ENCODE results near the gene CDR2L.
"Not testable (repeated sequence)": the region's sequence is repeated elsewhere in the genome, so short reads cannot be mapped to it uniquely, and the experiment has no call there.

CDR2L gene

DNA sequence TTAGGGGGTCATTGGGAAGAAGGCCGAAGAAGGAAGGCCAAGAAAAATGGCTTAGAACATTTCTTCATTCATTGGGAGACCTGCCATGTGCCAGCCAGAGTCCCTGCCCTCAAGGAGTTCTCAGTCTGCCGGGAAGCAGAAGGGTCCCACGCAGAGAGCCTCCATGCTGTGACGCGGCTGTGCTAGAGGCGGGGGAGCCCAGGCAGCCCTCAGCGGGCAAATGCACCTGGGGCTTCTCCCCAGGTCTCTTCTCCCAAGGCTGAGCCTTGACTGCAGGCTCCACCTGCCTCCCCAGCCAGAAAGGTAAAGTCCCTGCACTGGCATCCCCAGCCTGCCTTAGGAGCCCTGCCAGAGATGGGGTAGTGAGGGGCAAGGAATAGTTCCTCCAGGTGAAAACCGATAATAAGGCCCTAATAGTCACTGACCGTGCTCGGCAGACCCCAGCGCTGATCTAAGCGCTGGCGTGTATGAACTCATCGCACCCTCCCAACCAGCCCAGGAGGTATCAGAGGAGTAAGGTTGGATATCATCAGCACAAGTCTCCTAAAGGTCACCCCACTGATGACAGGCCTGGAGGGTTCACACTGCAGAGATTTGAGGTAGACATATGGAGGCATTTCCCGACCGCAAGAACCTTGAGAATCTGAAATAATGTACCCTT, 6.0 kb upstream of the CDR2L start:
- DNase-seq (ENCODE audit: insufficient read length, low spot score) (no peak), FAIRE-seq (no peak)
- TF ChIP-seq POLR2A (IDR thresholded peaks at IDR 0.05; ENCODE audit: low read depth, low read length): no peak

DNA sequence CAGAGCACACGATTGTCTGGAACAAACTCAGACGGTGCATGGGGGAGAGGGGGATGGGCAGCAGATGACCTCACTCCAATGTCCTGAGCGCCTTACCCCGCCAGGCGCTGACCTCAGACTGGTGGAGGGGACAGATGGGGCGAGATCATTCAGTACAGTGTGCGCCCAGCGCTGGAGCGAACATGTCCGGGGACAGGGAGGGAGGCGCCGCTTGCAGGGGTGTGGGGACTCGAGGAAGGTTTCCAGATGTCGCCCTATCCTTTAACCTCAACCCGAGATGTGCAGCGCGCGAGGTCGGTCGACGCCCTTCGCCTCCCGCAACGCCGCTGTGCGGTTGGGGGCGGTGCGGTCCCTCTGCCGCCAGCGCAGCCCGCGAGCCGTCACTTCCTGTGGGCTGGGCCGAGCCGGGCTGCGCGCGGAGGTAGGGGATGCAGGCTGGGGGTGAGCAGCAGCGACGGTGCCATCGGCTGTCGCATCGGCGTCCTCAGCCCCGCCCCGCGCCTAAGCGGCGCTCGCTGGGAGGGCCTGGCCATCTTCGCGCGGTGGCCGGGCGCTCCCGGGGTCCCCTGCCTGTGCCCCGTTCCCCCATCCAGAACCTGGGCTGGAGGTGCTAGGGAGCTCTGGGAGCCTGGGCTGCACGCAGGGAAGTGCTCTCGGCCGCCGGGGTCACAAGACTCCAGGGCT, 5.3 kb upstream of the CDR2L start:
- FAIRE-seq (no peak), DNase-seq (ENCODE audit: insufficient read length, low spot score) (peak; percentile 78)
- peak; percentile 94 for TF ChIP-seq POLR2A (IDR thresholded peaks at IDR 0.05; ENCODE audit: low read depth, low read length)

DNA sequence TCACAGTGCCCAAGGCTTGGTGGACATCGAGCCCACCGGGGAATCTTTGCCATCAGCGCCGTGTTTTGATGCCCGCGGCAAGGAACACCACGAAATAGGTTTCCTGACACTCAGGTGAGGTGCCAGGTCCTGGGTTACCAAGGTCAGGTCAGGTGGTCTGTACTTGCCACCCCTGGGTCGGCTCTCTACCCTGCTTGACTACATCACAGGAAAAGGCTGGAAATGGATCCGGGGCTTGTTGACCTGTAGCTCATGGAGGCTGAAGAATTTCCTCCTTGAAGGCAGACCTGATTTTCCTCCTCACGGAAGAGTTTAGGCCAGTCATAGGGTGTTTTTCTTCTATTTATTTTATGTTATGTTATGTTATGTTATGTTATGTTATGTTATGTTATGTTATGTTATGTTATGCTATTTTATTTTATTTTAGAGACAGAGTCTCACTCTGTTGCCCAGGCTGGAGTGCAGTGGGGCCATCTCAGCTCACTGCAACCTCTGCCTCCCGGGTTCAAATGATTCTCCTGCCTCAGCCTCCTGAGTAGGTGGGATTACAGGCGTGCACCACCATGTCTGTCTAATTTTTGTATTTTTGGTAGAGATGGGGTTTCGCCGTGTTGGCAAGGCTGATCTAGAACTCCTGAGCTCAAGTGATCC, 4.6 kb upstream of the CDR2L start:
- not testable (repeated sequence) for FAIRE-seq

DNA sequence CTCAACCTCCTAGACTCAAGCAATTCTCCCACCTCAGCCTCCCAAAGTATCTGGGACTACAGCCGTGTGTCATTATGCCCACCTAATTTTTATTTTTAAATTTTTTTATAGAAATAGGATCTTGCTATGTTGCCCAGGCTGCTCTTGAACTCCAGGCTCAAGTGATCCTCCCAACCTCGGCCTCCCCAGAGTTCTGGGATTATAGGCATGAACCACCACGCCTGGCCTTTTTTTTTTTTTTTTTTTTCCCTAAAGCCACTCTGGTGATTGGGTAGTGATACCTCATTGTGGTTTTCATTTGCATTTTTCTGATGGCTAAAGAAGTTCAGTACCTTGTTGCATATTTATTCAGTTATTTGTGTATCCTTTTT, 1.2 kb upstream of the CDR2L start:
- FAIRE-seq (no peak), DNase-seq (ENCODE audit: insufficient read length, low spot score) (no peak)
- TF ChIP-seq POLR2A (IDR thresholded peaks at IDR 0.05; ENCODE audit: low read depth, low read length): no peak

More for the DNA sequence above, 4.6 kb upstream of the CDR2L start:
- not testable (repeated sequence) for DNase-seq (ENCODE audit: insufficient read length, low spot score)

DNA sequence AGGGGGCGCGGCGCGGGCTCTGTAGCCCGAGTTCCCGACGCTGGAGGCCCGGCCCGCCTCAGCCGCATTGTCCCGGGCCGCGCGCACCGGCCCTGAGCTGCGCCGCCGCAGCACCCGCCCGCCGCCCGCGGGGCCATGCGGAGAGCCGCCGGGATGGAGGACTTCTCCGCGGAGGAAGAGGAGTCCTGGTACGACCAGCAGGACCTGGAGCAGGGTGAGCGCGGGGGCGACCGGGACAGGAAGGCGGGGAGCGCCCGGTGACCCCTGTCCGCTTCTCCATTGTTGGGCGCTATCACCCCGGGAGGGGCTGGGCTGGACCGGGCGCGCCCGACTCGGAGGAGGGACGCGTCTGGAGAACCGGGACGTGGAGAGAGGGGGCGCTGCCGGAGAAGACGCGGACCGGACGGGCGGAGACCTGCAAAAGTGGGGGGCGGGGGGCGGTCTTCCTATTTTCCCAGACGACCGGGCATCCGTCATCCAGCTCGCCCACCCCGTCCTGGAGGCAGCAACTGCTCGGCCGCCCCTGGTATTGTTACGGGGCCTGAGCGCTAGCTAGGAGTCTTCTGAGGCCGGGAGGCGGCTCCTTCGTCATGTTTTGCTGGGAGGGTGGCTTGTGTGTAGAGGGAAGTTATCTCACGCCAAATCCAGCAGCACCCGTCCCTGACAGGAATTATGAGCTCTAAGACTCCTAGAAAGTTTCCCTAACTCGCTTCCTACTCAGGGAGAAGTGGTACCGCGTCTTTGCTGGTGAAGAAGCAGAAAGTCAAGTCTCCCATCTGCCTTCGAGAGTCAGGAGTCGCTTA, 678 bp downstream of the CDR2L start:
- DNase-seq (ENCODE audit: insufficient read length, low spot score) (no peak), FAIRE-seq (no peak)

DNA sequence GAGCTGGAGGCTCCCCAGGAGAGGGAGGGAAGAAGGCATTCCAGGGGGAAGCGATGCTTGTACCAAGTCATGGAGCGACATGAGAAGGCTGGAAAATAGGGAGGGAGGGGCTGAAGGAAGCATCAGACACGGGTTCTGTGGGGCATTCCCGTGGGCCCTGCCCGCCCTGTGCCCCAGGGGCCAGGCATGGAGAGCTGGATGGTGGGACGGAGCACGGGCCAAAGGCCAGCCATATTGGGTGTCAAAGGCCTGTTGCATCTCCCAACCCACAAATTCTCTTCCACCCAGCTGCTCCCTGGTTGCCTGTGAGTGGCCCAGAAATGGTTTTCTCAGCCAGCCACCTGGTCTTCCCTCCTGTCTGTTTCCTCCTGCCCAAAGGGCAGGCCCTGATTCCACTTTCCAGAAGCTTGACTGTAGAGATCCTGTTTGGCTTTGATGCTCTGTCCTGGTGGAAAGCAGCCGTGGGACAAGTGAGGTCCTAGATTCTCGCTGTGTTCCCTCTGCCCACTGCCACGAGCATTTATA, 3.2 kb downstream of the CDR2L start:
- DNase-seq (ENCODE audit: insufficient read length, low spot score) (no peak), FAIRE-seq (no peak)
- no peak for TF ChIP-seq POLR2A (IDR thresholded peaks at IDR 0.05; ENCODE audit: low read depth, low read length)

More for the DNA sequence above, 678 bp downstream of the CDR2L start:
- peak; percentile 40; the same call in 1 of the 2 replicates for TF ChIP-seq POLR2A (IDR thresholded peaks at IDR 0.05; ENCODE audit: low read depth, low read length)

DNA sequence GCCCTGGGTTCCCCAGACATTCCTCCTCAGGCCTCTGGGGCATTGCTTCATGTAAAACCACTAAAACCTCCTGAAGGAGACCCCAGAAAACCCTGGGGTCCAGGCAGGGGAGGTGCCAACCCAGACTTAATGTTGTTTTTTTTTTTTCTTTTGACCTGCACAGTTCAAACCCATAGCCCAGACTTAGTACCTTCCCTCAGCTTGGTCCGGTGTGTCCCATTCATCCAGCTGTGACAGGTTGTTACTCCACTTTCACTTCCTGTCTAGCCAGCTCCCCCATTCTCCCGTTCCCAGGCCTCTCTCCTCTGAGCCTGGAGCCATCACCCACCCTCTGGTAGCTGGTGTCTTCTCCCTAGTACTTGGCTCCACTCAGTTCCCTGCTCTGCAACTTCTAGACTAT, 4.8 kb downstream of the CDR2L start:
- DNase-seq (ENCODE audit: insufficient read length, low spot score): no peak
- no peak for TF ChIP-seq POLR2A (IDR thresholded peaks at IDR 0.05; ENCODE audit: low read depth, low read length)
- no peak for FAIRE-seq

DNA sequence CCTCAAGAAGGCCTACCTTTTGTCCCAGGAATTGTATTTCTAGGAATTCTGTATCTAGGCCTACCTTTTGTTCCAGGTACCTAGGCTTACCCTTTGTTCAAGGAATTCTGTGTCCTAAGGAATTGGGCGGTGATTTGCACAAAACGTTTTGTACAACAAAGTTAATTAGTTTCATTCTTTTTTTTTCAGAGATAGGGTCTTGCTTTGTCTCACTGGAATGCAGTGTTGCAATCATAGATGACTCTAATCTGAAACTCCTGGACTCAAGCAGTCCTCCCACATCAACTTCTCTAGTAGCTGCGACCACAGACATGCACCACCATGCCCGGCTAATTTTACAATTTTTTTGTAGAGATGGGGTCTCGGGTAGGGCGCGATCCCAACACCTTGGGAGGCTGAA, 7.0 kb downstream of the CDR2L start:
- no peak for TF ChIP-seq POLR2A (IDR thresholded peaks at IDR 0.05; ENCODE audit: low read depth, low read length)
- FAIRE-seq (no peak), DNase-seq (ENCODE audit: insufficient read length, low spot score) (no peak)

DNA sequence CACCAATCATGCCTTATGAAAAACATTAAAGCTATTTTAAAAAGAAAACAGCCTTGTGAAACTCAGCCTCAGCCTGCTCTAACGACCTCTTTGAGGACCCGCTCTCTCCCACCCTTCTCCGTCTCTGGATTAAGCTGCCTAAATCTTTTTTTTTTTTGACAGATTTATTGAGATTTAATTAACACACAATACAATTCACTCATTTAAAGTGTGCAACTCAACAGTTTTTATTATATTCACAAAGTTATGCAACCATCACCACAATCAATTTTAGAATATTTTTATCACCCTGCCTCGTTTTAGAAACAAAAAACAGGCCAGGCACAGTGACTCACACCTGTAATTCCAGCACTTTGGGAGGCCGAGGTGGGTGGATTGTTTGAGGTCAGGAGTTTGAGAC, 8.4 kb downstream of the CDR2L start:
- DNase-seq (ENCODE audit: insufficient read length, low spot score) (no peak), FAIRE-seq (no peak)
- no peak for TF ChIP-seq POLR2A (IDR thresholded peaks at IDR 0.05; ENCODE audit: low read depth, low read length)

DNA sequence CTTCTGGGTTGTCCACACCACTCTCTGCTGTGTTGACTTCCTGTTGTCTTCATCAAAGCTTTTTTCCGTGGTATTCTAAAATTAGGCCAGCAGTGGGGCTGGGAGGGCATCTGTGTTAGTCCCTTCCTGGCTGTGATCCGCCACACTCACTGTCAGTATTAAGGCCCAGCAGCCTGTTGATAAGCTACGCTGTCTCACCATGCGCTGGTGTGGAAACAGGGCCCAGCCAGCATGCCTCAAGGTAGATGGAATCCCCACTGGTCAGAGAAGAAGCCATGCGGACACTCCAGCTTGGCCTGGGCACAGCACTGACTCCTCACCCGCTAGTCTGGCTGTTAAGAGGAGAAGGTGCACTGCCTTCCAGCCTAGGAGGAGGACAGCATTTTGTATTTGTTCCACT, 11.4 kb downstream of the CDR2L start:
- no peak for DNase-seq (ENCODE audit: insufficient read length, low spot score)

DNA sequence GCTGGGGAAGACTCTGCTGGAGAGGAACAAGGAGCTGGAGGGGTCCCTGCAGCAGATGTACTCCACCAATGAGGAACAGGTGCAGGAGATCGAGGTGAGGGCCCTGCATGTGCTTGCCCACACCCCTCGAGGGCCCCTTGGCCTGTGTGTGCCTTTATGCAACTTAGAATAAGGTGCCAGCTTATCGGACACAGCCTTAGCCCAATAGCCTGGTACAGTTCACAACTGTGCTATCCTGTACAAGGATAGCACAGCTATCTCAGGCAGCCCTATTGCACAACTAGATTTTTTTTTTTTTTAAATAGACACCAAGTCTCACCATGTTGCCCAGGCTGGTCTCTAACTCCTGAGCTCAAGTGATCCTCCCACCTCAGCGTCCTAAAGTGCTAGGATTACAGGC, 12.1 kb downstream of the CDR2L start:
- DNase-seq (ENCODE audit: insufficient read length, low spot score) (no peak), FAIRE-seq (no peak)
- no peak for TF ChIP-seq POLR2A (IDR thresholded peaks at IDR 0.05; ENCODE audit: low read depth, low read length)

More for the DNA sequence above, 11.4 kb downstream of the CDR2L start:
- no peak for TF ChIP-seq POLR2A (IDR thresholded peaks at IDR 0.05; ENCODE audit: low read depth, low read length)
- FAIRE-seq: no peak

DNA sequence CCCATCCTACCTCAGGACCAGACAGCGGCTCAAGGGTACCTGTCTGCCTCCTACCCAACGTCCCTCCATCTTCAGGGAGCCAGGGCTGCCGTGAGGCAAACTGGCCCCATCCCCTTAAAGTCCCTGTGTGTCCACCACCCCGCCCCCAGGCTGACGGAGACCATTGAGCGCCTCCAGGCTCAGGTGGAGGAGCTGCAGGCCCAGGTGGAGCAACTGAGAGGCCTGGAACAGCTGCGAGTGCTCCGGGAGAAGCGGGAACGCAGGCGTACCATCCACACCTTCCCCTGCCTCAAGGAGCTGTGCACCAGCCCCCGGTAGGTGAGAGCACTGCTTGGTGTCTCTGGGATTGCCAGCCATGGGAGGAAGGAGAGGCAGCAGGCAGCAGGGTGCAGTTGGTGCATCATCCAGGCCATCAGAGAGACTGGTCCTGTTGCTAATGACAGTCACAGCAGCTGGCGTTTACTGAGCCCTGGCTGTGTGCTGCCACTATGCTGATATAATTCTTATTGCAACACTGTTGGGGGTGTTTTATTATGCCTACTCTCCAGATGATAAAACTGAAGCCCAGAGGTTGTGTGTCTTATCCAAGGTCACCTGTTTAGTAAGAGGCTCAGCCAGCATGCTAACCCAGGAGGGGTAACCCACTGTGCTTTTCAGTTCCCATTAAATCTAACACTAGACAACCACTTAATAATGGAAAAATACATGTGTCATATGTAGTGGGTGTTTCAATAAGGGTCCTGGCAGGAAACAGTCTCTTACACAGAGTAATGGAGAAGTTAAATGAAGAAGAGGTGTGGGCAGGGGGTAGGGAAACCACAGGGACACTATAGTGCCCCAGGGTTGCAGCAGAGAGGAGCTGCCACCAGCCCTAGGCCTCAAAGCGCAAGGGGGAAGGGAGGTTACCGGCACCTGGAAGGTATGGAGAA, 14.7 kb downstream of the CDR2L start:
- FAIRE-seq: no peak

More for the DNA sequence above, 14.7 kb downstream of the CDR2L start:
- DNase-seq (ENCODE audit: insufficient read length, low spot score): no peak
- no peak for TF ChIP-seq POLR2A (IDR thresholded peaks at IDR 0.05; ENCODE audit: low read depth, low read length)
